SK-N-SH (cell line): Measurements from ENCODE around the gene FAM234A. TPM values are rescaled to one million over a fixed set of nuclear protein-coding genes. Genes with fewer than 3 reads are reported as not detected.
A peak's percentile ranks its signal among the peaks of the same experiment; 100 is the strongest.
"Not testable (repeated sequence)": the region's sequence is repeated elsewhere in the genome, so short reads cannot be mapped to it uniquely, and the experiment has no call there.

ENCODE experiments used
- CTCF ChIA-PET: fragments of 300-600, 350-600 bp; formaldehyde crosslinking; extraction: SDS; loops from one replicate; lab custom pipeline; 2021; lab: Yijun Ruan, JAX
- POLR2A ChIA-PET: fragments of 350-600 bp; sonication (Branson Sonifier 250); formaldehyde crosslinking; extraction: SDS; loops from one replicate; lab custom pipeline; 2020; ENCODE audit warnings: antibody characterized with exemption, inconsistent platforms; lab: Yijun Ruan, JAX
- DNase-seq: peaks from one replicate; pipeline ENCODE4 v3.0.0; 2012
- H2AFZ ChIP-seq: fragments of 200-600 bp; sonication (generic); 2 replicates; pipeline ENCODE4 v1.8.1; 2016; ENCODE audit warnings: antibody characterized with exemption, mild to moderate bottlenecking, low read depth
- H3F3A ChIP-seq: fragments of 200-600 bp; sonication (generic); replicated peaks from 2 replicates; pipeline ENCODE3; 2016; ENCODE audit warnings: antibody characterized with exemption, mild to moderate bottlenecking; ENCODE audit not compliant: insufficient read depth
- H3K27ac ChIP-seq, 2 experiments: fragments of 200-500 bp in 1 of 2; fragments of 200-600 bp in 1 of 2; sonication (Bioruptor generic) in 1 of 2; sonication (generic), shearing (Covaris generic) in 1 of 2; 2 replicates each; pipeline versions ENCODE4 v1.5.1 to v1.6.1; 2014 to 2016; ENCODE audit warnings: low read depth in 2 of 2, inconsistent platforms in 1 of 2, low read length in 1 of 2, mild to moderate bottlenecking in 1 of 2, mixed read lengths in 1 of 2
- H3K27me3 ChIP-seq: fragments of 200-600 bp; sonication (generic), shearing (Covaris generic); 2 replicates; pipeline ENCODE4 v1.6.1; 2016; ENCODE audit warnings: mixed run types; ENCODE audit not compliant: insufficient read depth
- H3K36me3 ChIP-seq, 2 experiments: fragments of 200-500 bp in 1 of 2; fragments of 200-600 bp in 1 of 2; sonication (Bioruptor generic) in 1 of 2; sonication (generic) in 1 of 2; replicated peaks in 1 of 2; 2 replicates each; pipeline versions ENCODE3 to v1.5.1; 2014 to 2016; ENCODE audit warnings: low read length in 1 of 2, mild to moderate bottlenecking in 1 of 2; ENCODE audit not compliant: insufficient read depth in 2 of 2, control insufficient read depth in 1 of 2
- H3K4me1 ChIP-seq, 2 experiments: fragments of 200-500 bp in 1 of 2; fragments of 200-600 bp in 1 of 2; sonication (Bioruptor generic) in 1 of 2; sonication (generic), shearing (Covaris generic) in 1 of 2; 2 replicates each; pipeline versions ENCODE4 v1.5.1 to v1.6.1; 2014 to 2016; ENCODE audit warnings: low read depth in 1 of 2, low read length in 1 of 2, mixed run types in 1 of 2; ENCODE audit not compliant: insufficient read depth in 2 of 2, control insufficient read depth in 1 of 2
- H3K4me2 ChIP-seq: fragments of 200-600 bp; sonication (generic), shearing (Covaris generic); 2 replicates; pipeline ENCODE4 v1.6.1; 2017; ENCODE audit warnings: mixed run types
- H3K4me3 ChIP-seq, 2 experiments: fragments of 200-500 bp in 1 of 2; fragments of 200-600 bp in 1 of 2; sonication (Bioruptor generic) in 1 of 2; sonication (generic), shearing (Covaris generic) in 1 of 2; 2 replicates each; pipeline versions ENCODE4 v1.5.1 to v1.8.1; 2014 to 2016; ENCODE audit warnings: low read depth in 2 of 2, inconsistent platforms in 1 of 2, low read length in 1 of 2, mild to moderate bottlenecking in 1 of 2, mixed read lengths in 1 of 2, moderate library complexity in 1 of 2
- H3K79me2 ChIP-seq: fragments of 200-600 bp; sonication (generic); 2 replicates; pipeline ENCODE4 v1.8.1; 2017; ENCODE audit warnings: mild to moderate bottlenecking; ENCODE audit not compliant: insufficient read depth
- H3K9ac ChIP-seq: fragments of 200-600 bp; sonication (generic); 2 replicates; pipeline ENCODE4 v1.6.1; 2017; ENCODE audit warnings: mixed run types
- H3K9me2 ChIP-seq: fragments of 200-600 bp; sonication (generic); 2 replicates; pipeline ENCODE4 v1.6.1; 2017; ENCODE audit warnings: mixed run types
- H3K9me3 ChIP-seq: fragments of 200-600 bp; sonication (generic); 2 replicates; pipeline ENCODE4 v1.6.1; 2017; ENCODE audit warnings: mixed run types, mild to moderate bottlenecking, moderate library complexity
- H4K20me1 ChIP-seq: fragments of 200-600 bp; sonication (generic); 2 replicates; pipeline ENCODE4 v1.6.1; 2017; ENCODE audit warnings: mild to moderate bottlenecking, mixed run types; ENCODE audit not compliant: insufficient read depth
- ELF1 ChIP-seq: IDR thresholded peaks from 2 replicates; pipeline ENCODE4 v1.4.0; 2012
- EP300 ChIP-seq, 2 experiments: IDR thresholded peaks; 2 replicates each; pipeline versions ENCODE4 v1.4.0 to v1.6.1; 2012; ENCODE audit warnings: borderline replicate concordance in 1 of 2, low read depth in 1 of 2, low read length in 1 of 2
- FOXJ3 ChIP-seq: sonication (generic); formaldehyde crosslinking; IDR thresholded peaks from 2 replicates; pipeline ENCODE4 v1.5.1; 2020; ENCODE audit warnings: mild to moderate bottlenecking, missing genetic modification reagents
- FOXM1 ChIP-seq: IDR thresholded peaks from 2 replicates; pipeline ENCODE4 v1.4.0; 2012; ENCODE audit warnings: low read depth, mild to moderate bottlenecking
- GATA2 ChIP-seq: sonication (generic); formaldehyde crosslinking; IDR thresholded peaks from 2 replicates; pipeline ENCODE4 v1.5.0; 2020; ENCODE audit warnings: mild to moderate bottlenecking, missing genetic modification reagents
- JUND ChIP-seq: IDR thresholded peaks from 2 replicates; pipeline ENCODE4 v1.4.0; 2012
- MAX ChIP-seq: IDR thresholded peaks from 2 replicates; pipeline ENCODE4 v1.4.0; 2012; ENCODE audit warnings: low read depth
- MXI1 ChIP-seq: IDR thresholded peaks from 2 replicates; pipeline ENCODE4 v1.6.1; 2012; ENCODE audit warnings: mild to moderate bottlenecking, low read depth, low read length, improper control_type of control experiment
- RXRA ChIP-seq: IDR thresholded peaks from 2 replicates; pipeline ENCODE4 v1.4.0; 2012; ENCODE audit warnings: low read depth, mild to moderate bottlenecking, borderline replicate concordance
- YY1 ChIP-seq: IDR thresholded peaks from 2 replicates; pipeline ENCODE4 v1.4.0; 2012; ENCODE audit warnings: low read depth, mild to moderate bottlenecking
- WGBS: methylation state at CpG from one replicate; pipeline ENCODE4 v1.1.6; 2017; ENCODE audit warnings: low lambda C conversion rate; 5-methylcytosine and 5-hydroxymethylcytosine counted together
- polyA plus RNA-seq, 3 experiments: library from polyadenylated mRNA; depleted of rRNA; stranded (reverse); fragments of >200 nt; gene quantifications; 2 replicates each; pipeline ENCODE4 v1.2.3, GENCODE V29; 2012

Gene FAM234A
- polyA plus RNA-seq, 1 of the 3 experiments (the other 2 are of a cell fraction), result 126 TPM

- H4K20me1 ChIP-seq, result peaks cover 9% of the 10 kb centered on the region
- no peak overlapping the region for H3K27ac ChIP-seq
- peaks cover 50% of the 10 kb centered on the region; the same call in 1 of the 2 replicates for H3K79me2 ChIP-seq
- no peaks in the 10 kb centered on the region for H3K4me1 ChIP-seq
- no peak overlapping the region for H3K4me2 ChIP-seq
- no peak overlapping the region for H3K9ac ChIP-seq
- WGBS, result 97% methylated on average over 5 of the region's 5 CpGs
- DNase-seq, result no peak
- H2AFZ ChIP-seq, result no peak overlapping the region
- H3F3A ChIP-seq, result peaks cover 3% of the 10 kb centered on the region
- no peak for TF ChIP-seq MXI1
- 0 out of 2 replicates have a peak, but pooled peaks have one; percentile 5 for TF ChIP-seq JUND
- TF ChIP-seq, all 33 proteins: peak for 1
- CTCF ChIA-PET, result interaction anchor here (0.9 to 1.1 kb wide), 2 partner anchors 20 to 94 kb away, joined by 3 to 7 read pairs; partner anchors contain the start of gene HBQ1
- Histone ChIP-seq H3K27me3 (no peaks in the 10 kb centered on the region), H3K4me3 (no peak overlapping the region), H3K36me3 (peaks cover 45 to 76% of the 10 kb centered on the region in 2 experiments), H3K9me2 (no peaks in the 10 kb centered on the region), H3K9me3 (no peaks in the 10 kb centered on the region)
- POLR2A ChIA-PET, result interaction anchor here (0.7 kb wide), 1 partner anchor 135 kb away, joined by 3 read pairs; no protein-coding TSS in a partner anchor
Observed at GRCh38 chr16:200388-200787, 34.2 kb upstream of the FAM234A start.

GRCh38 chr16:203246-203645, 31.4 kb upstream of the FAM234A start:
- Histone ChIP-seq H3F3A (peaks cover 9% of the 10 kb centered on the region), H3K9me3 (no peaks in the 10 kb centered on the region), H3K36me3 (peaks cover 55 to 79% of the 10 kb centered on the region in 2 experiments), H4K20me1 (peaks cover 9% of the 10 kb centered on the region), H3K4me3 (no peak overlapping the region), H3K4me2 (no peak overlapping the region), H3K27ac (no peak overlapping the region), H3K27me3 (no peaks in the 10 kb centered on the region), H3K9ac (no peak overlapping the region), H3K4me1 (no peaks in the 10 kb centered on the region), H2AFZ (no peak overlapping the region), H3K79me2 (peaks cover 52% of the 10 kb centered on the region; the same call in 1 of the 2 replicates), H3K9me2 (no peaks in the 10 kb centered on the region)
- ChIA-PET POLR2A (no interaction called here), CTCF (no interaction called here)
- WGBS, result 99% methylated on average over 4 of the region's 4 CpGs
- no peak for TF ChIP-seq FOXJ3 (CRISPR knock-in tag)
- no peak for TF ChIP-seq ELF1
- no peak for TF ChIP-seq EP300 (IDR thresholded peaks at IDR 0.05; ENCODE audit: borderline replicate concordance in 1 of 2, low read depth in 1 of 2, low read length in 1 of 2)
- no peak for TF ChIP-seq YY1
- no peak for TF ChIP-seq MAX
- TF ChIP-seq FOXM1, result no peak
- TF ChIP-seq RXRA, result no peak
- TF ChIP-seq GATA2, result no peak
- no peak for DNase-seq

GRCh38 chr16:204046-204445, 30.6 kb upstream of the FAM234A start:
- H3K4me3 ChIP-seq, DNase-seq, H3F3A ChIP-seq, H3K4me1 ChIP-seq, H3K9me2 ChIP-seq, H3K4me2 ChIP-seq, H3K27me3 ChIP-seq, H3K27ac ChIP-seq, CTCF ChIA-PET, H3K9me3 ChIP-seq, H2AFZ ChIP-seq, H3K9ac ChIP-seq, POLR2A ChIA-PET: not testable (repeated sequence)
- Histone ChIP-seq H3K79me2 (peaks cover 58% of the 10 kb centered on the region), H4K20me1 (peaks cover 16% of the 10 kb centered on the region), H3K36me3 (peaks cover 52 to 78% of the 10 kb centered on the region in 2 experiments)
- 96% methylated on average over 9 of the region's 9 CpGs for WGBS

GRCh38 chr16:209359-209758, 25.3 kb upstream of the FAM234A start:
- H3K9ac ChIP-seq, H3K4me2 ChIP-seq, H3K4me1 ChIP-seq, POLR2A ChIA-PET, H3K4me3 ChIP-seq, H3K27ac ChIP-seq, DNase-seq, H3K9me3 ChIP-seq, H3K9me2 ChIP-seq, H3K27me3 ChIP-seq, H2AFZ ChIP-seq: not testable (repeated sequence)
- Histone ChIP-seq H3F3A (peaks cover 12% of the 10 kb centered on the region), H3K36me3 (peaks cover 43 to 75% of the 10 kb centered on the region in 2 experiments), H4K20me1 (peaks cover 60% of the 10 kb centered on the region), H3K79me2 (peaks cover 71% of the 10 kb centered on the region)
- CTCF ChIA-PET, result interaction anchor here (1.8 to 4.8 kb wide), 2 partner anchors 144 to 153 kb away, joined by 6 to 17 read pairs; no protein-coding TSS in a partner anchor
- 96% methylated on average over 4 of the region's 4 CpGs for WGBS

GRCh38 chr16:211631-212180, 22.9 kb upstream of the FAM234A start:
- not testable (repeated sequence) for H3K9me2 ChIP-seq, H3K4me1 ChIP-seq, H3K4me2 ChIP-seq, H3K4me3 ChIP-seq, H3K27ac ChIP-seq, H3K9me3 ChIP-seq, H2AFZ ChIP-seq, H3K27me3 ChIP-seq, DNase-seq, H3K9ac ChIP-seq, H3F3A ChIP-seq
- ChIA-PET POLR2A (interaction anchor here (1.0 kb wide), 1 partner anchor 17 kb away, joined by 3 read pairs; no protein-coding TSS in a partner anchor), CTCF (interaction anchor here (1.0 to 4.8 kb wide), 3 partner anchors 30 to 150 kb away, joined by 3 to 17 read pairs (median 3); no protein-coding TSS in a partner anchor)
- H3K79me2 ChIP-seq, result peaks cover 86% of the 10 kb centered on the region
- 95% methylated on average over 14 of the region's 14 CpGs for WGBS
- H3K36me3 ChIP-seq, result peaks cover 21 to 73% of the 10 kb centered on the region in 2 experiments
- peaks cover 81% of the 10 kb centered on the region for H4K20me1 ChIP-seq
